Measurements from ENCODE around the gene NPTX1.

Gene NPTX1

DNA sequence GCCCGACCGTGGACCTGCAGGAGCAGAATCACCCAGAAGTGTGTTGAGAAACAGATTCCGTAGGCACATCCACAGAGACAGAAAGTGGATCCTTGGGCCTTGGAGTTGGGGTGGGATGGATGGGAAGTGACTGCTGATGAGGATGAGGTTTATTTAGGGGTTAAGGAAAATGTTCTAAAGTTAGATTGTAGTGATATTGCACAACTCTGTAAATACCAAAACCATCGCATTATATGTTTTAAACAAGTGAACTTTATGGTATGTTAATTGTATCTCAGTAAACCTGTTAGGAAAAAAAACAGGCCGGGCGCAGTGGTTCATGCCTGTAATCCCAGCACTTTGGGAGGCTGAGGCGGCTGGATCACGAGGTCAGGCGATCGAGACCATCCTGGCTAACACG is 57.8 kb downstream of the NPTX1 start:
- Histone ChIP-seq H3K36me3 (replicated peaks) (peaks cover 16% of the 10 kb centered on the region), H3K27me3 (replicated peaks) (no peaks in the 10 kb centered on the region), H3K4me3 (ENCODE audit: low read depth, low read length) (no peak overlapping the region), H3K27ac (no peak overlapping the region)
- no peak for DNase-seq
- no peak for TF ChIP-seq CTCF (IDR thresholded peaks at IDR 0.05; ENCODE audit: low read depth, low read length, missing control alignments)
- in situ Hi-C loops (cut with HindIII; ENCODE audit: low pct_ligation_motif_present, low sequenced_read_pairs) = no loop called here

Data from brain microvascular endothelial cell (primary cell).